Measurements from ENCODE around the gene RBM43. TPM values are rescaled to one million over a fixed set of nuclear protein-coding genes. Genes with fewer than 3 reads are reported as not detected.

Gene RBM43
- total and polyA plus RNA-seq, 9 of the 15 experiments (the other 6 are each of a cell fraction or from before 2014, with no cell fraction given) = 1.3 to 6.9 (median 3.8) TPM

DNA sequence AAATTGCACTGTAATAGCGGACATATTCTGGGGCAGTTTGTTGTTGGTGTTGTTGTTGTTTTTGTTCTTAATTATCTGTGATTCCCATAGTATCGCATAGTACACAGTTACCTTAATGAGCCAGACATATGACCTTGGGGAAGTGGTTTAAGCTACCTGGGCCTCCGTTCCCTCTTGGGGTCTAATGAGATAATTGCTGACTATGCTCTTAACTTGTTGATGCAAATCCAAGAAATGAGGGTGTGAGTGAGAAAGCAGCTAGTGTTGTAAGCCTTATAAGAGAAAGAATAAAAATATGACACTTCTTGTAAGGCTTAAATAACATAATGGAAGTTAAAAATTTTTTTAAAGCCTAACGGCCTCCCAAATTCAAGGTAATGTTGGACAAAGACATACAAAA lies 20.7 kb upstream of the RBM43 start (continued):
- peak; percentile 62 for TF ChIP-seq MAFF (IDR thresholded peaks at IDR 0.05; ENCODE audit: low read length)
- TF ChIP-seq, protein P1, sequence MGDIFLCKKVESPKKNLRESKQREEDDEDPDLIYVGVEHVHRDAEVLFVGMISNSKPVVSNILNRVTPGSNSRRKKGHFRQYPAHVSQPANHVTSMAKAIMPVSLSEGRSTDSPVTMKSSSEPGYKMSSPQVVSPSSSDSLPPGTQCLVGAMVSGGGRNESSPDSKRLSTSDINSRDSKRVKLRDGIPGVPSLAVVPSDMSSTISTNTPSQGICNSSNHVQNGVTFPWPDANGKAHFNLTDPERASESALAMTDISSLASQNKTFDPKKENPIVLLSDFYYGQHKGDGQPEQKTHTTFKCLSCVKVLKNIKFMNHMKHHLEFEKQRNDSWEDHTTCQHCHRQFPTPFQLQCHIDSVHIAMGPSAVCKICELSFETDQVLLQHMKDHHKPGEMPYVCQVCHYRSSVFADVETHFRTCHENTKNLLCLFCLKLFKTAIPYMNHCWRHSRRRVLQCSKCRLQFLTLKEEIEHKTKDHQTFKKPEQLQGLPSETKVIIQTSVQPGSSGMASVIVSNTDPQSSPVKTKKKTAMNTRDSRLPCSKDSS (IDR thresholded peaks at IDR 0.05; ENCODE audit: low read depth, partially characterized antibody) = no peak
- TF ChIP-seq HDAC2 (IDR thresholded peaks at IDR 0.05) = no peak
- TF ChIP-seq, protein P2, sequence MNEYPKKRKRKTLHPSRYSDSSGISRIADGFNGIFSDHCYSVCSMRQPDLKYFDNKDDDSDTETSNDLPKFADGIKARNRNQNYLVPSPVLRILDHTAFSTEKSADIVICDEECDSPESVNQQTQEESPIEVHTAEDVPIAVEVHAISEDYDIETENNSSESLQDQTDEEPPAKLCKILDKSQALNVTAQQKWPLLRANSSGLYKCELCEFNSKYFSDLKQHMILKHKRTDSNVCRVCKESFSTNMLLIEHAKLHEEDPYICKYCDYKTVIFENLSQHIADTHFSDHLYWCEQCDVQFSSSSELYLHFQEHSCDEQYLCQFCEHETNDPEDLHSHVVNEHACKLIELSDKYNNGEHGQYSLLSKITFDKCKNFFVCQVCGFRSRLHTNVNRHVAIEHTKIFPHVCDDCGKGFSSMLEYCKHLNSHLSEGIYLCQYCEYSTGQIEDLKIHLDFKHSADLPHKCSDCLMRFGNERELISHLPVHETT (CRISPR knock-in tag; conservative IDR thresholded peaks at IDR 0.05 in 1 of 2, IDR thresholded peaks at IDR 0.05 in 1 of 2) = no peak
- TF ChIP-seq, protein P3, sequence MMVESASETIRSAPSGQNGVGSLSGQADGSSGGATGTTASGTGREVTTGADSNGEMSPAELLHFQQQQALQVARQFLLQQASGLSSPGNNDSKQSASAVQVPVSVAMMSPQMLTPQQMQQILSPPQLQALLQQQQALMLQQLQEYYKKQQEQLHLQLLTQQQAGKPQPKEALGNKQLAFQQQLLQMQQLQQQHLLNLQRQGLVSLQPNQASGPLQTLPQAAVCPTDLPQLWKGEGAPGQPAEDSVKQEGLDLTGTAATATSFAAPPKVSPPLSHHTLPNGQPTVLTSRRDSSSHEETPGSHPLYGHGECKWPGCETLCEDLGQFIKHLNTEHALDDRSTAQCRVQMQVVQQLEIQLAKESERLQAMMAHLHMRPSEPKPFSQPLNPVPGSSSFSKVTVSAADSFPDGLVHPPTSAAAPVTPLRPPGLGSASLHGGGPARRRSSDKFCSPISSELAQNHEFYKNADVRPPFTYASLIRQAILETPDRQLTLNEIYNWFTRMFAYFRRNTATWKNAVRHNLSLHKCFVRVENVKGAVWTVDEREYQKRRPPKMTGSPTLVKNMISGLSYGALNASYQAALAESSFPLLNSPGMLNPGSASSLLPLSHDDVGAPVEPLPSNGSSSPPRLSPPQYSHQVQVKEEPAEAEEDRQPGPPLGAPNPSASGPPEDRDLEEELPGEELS (CRISPR knock-in tag; IDR thresholded peaks at IDR 0.05; ENCODE audit: borderline replicate concordance) = no peak
- no peak for TF ChIP-seq EZH2 (IDR thresholded peaks at IDR 0.05; ENCODE audit: borderline replicate concordance, low read depth, low read length)
- TF ChIP-seq MBD2 (IDR thresholded peaks at IDR 0.05; ENCODE audit: borderline replicate concordance, low read depth) = no peak
- TF ChIP-seq MAFG (tag; conservative IDR thresholded peaks at IDR 0.05) = peak; percentile 52; the same call in 1 of the 2 replicates
- TF ChIP-seq ZNF586 (CRISPR knock-in tag; conservative IDR thresholded peaks at IDR 0.05) = no peak
- no peak for TF ChIP-seq POLR2H (tag; IDR thresholded peaks at IDR 0.05; ENCODE audit: low read depth)
- peak; percentile 84 for TF ChIP-seq ZNF316 (IDR thresholded peaks at IDR 0.05)
- TF ChIP-seq GTF2A2 (tag; IDR thresholded peaks at IDR 0.05) = no peak
- TF ChIP-seq ILF3 (IDR thresholded peaks at IDR 0.05; ENCODE audit: borderline replicate concordance) = no peak
- no peak for TF ChIP-seq OTX1 (CRISPR knock-in tag; IDR thresholded peaks at IDR 0.05)
- no peak for TF ChIP-seq KDM2B (CRISPR knock-in tag; IDR thresholded peaks at IDR 0.05)
- no peak for TF ChIP-seq SAFB2 (IDR thresholded peaks at IDR 0.05; ENCODE audit: borderline replicate concordance, low read depth, low read length, severe bottlenecking)
- no peak for TF ChIP-seq RBM14 (IDR thresholded peaks at IDR 0.05; ENCODE audit: borderline replicate concordance, insufficient read depth, low read depth, low read length)
- TF ChIP-seq, protein P4, sequence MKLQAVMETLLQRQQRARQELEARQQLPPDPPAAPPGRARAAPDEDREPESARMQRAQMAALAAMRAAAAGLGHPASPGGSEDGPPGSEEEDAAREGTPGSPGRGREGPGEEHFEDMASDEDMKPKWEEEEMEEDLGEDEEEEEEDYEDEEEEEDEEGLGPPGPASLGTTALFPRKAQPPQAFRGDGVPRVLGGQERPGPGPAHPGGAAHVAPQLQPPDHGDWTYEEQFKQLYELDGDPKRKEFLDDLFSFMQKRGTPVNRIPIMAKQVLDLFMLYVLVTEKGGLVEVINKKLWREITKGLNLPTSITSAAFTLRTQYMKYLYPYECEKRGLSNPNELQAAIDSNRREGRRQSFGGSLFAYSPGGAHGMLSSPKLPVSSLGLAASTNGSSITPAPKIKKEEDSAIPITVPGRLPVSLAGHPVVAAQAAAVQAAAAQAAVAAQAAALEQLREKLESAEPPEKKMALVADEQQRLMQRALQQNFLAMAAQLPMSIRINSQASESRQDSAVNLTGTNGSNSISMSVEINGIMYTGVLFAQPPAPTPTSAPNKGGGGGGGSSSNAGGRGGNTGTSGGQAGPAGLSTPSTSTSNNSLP (IDR thresholded peaks at IDR 0.05; ENCODE audit: borderline replicate concordance, low read depth, low read length) = no peak

Measured in K562 (cell line).